ENCODE data around the gene ENOX1. TPM values are rescaled to one million over a fixed set of nuclear protein-coding genes. Genes with fewer than 3 reads are reported as not detected.

ENOX1 gene
- total and polyA plus RNA-seq, 4 donors: 0.33 to 7.7 (median 1.1) TPM

DNA sequence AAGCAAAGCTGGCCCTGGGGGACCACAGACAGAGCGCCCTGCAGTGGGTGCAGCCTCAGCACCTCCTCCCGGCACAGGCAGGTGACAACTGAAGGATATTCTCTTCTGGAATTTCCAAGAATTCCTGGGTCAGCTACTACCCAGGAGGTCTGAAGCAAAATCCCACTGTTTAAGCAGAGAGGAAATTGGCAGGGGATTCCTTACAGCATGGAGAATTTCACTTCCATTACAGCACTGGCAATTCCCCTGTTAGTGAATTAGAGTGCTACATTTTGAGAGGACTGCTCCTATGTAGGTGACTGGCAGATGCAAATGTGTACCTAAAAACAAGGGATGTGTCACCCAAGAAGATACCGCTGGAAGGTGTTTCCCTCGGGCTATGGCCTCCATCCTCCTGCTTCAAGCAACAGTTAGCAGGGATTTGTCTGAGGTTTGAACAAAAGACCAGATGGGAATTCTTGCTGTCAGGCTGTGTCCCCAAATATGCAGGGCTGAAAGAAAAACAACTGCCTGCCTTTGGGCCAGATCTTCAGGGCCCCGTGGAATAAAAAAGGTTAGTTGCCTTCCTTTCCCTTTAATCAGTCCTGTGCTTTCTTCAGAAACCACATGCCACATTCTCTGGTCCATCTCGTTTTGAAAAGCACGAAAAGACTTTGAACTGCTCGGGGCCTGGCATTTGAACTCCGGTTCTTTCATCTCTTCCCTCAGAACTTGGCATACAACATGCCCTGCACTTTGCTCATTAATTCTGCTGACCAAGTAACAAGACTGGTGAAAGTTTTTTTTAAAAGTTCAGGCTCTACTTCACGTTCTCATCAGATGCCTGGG lies 466.9 kb downstream of the ENOX1 start:
- TF ChIP-seq CTCF (IDR thresholded peaks at IDR 0.05; ENCODE audit: control extremely low read depth, extremely low read depth): no peak
- peaks cover 0 to 2% (median 0%) of the 10 kb centered on the region in 4 donors for H3K36me3 ChIP-seq (ENCODE audit: control insufficient read depth in 4 of 4, insufficient read depth in 4 of 4, low read length in 4 of 4)
- DNase-seq: no peak
- no peak for ATAC-seq (ENCODE audit: insufficient read depth, low FRiP score)
- no peak overlapping the region for H3K27ac ChIP-seq (ENCODE audit: low read depth in 1 of 2, low read length in 1 of 2)
- peaks cover 2 to 13% (median 4%) of the 10 kb centered on the region in 5 donors for H3K4me1 ChIP-seq (ENCODE audit: control insufficient read depth in 5 of 5, insufficient read depth in 5 of 5, low read length in 5 of 5)
- no peaks in the 10 kb centered on the region for H3K9me3 ChIP-seq (ENCODE audit: control insufficient read depth in 4 of 4, insufficient read depth in 3 of 4, low read length in 3 of 4)
- H3K9ac ChIP-seq (ENCODE audit: insufficient read depth in 1 of 2, low read length in 2 of 2): no peak overlapping the region
- WGBS, 2 donors: 82 to 84% methylated on average over 10 of the region's 10 CpGs
- H3K4me3 ChIP-seq: no peak overlapping the region
- H3K27me3 ChIP-seq (ENCODE audit: control insufficient read depth in 3 of 3, insufficient read depth in 3 of 3, low read length in 2 of 3): no peaks in the 10 kb centered on the region

DNA sequence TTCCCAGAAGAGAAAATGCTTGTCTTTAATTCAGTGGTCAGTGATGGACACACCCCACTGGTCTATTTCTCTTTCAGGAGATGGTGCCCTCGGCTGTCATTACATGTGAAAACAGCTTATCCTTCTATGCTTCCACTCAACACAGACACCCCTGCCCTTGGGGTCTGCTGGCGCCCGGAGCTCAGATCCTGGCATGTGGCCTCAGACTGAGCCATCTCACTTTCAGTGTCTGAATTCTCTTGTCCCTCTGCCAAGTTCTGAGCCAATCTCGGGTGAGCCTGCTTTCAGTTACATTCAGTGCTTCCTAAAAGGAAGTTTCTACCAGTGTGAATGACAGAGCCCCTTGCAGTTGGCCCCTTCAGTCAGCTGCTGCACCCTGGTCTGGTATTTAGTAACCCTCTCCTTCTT lies 469.8 kb downstream of the ENOX1 start:
- 7 to 20% methylated on average over 4 of the region's 4 CpGs for WGBS, 2 donors

GRCh38 chr13:43316281-43316680 lies 470.5 kb downstream of the ENOX1 start:
- Histone ChIP-seq H3K27ac (ENCODE audit: low read depth in 1 of 2, low read length in 1 of 2) (no peak overlapping the region), H3K4me1 (ENCODE audit: control insufficient read depth in 5 of 5, insufficient read depth in 5 of 5, low read length in 5 of 5) (peaks cover 2 to 13% (median 4%) of the 10 kb centered on the region in 5 donors), H3K9ac (ENCODE audit: insufficient read depth in 1 of 2, low read length in 2 of 2) (no peak overlapping the region), H3K9me3 (ENCODE audit: control insufficient read depth in 4 of 4, insufficient read depth in 3 of 4, low read length in 3 of 4) (no peaks in the 10 kb centered on the region), H3K4me3 (no peak overlapping the region), H3K27me3 (ENCODE audit: control insufficient read depth in 3 of 3, insufficient read depth in 3 of 3, low read length in 2 of 3) (no peaks in the 10 kb centered on the region), H3K36me3 (ENCODE audit: control insufficient read depth in 4 of 4, insufficient read depth in 4 of 4, low read length in 4 of 4) (no peaks in the 10 kb centered on the region)
- DNase-seq (no peak), ATAC-seq (ENCODE audit: insufficient read depth, low FRiP score) (no peak)
- TF ChIP-seq CTCF (IDR thresholded peaks at IDR 0.05; ENCODE audit: control extremely low read depth, extremely low read depth): no peak
- WGBS, 2 donors: 36 to 59% methylated on average over 2 of the region's 2 CpGs

More for the DNA sequence above, 469.8 kb downstream of the ENOX1 start:
- Histone ChIP-seq H3K27ac (ENCODE audit: low read depth in 1 of 2, low read length in 1 of 2) (no peak overlapping the region), H3K9ac (ENCODE audit: insufficient read depth in 1 of 2, low read length in 2 of 2) (no peak overlapping the region), H3K9me3 (ENCODE audit: control insufficient read depth in 4 of 4, insufficient read depth in 3 of 4, low read length in 3 of 4) (no peaks in the 10 kb centered on the region), H3K27me3 (ENCODE audit: control insufficient read depth in 3 of 3, insufficient read depth in 3 of 3, low read length in 2 of 3) (no peaks in the 10 kb centered on the region), H3K36me3 (ENCODE audit: control insufficient read depth in 4 of 4, insufficient read depth in 4 of 4, low read length in 4 of 4) (peaks cover 0 to 2% (median 0%) of the 10 kb centered on the region in 4 donors), H3K4me1 (ENCODE audit: control insufficient read depth in 5 of 5, insufficient read depth in 5 of 5, low read length in 5 of 5) (peaks cover 2 to 13% (median 4%) of the 10 kb centered on the region in 5 donors), H3K4me3 (no peak overlapping the region)
- DNase-seq: peak; percentile 70 to 82 (median 78)
- ATAC-seq (ENCODE audit: insufficient read depth, low FRiP score): no peak
- no peak for TF ChIP-seq CTCF (IDR thresholded peaks at IDR 0.05; ENCODE audit: control extremely low read depth, extremely low read depth)
